Adipose tissue (tissue), 3 donors: Measurements from ENCODE around the gene TAF7. TPM values are rescaled to one million over a fixed set of nuclear protein-coding genes. Genes with fewer than 3 reads are reported as not detected.
"Not testable (repeated sequence)": the region's sequence is repeated elsewhere in the genome, so short reads cannot be mapped to it uniquely, and the experiment has no call there.

Experiments
- H3K27ac ChIP-seq: one replicate; pipeline ENCODE4 v1.5.1; 2013; ENCODE audit warnings: low read depth, low read length
- WGBS, 3 donors: extraction: QIAGEN DNeasy Blood & Tissue Kit; methylation state at CpG; one replicate each; pipeline ENCODE4 v1.1.7; 2013; 5-methylcytosine and 5-hydroxymethylcytosine counted together
- polyA plus RNA-seq, 3 donors: library from polyadenylated mRNA; stranded (reverse); fragments of 200-250 nt; gene quantifications; one replicate each; pipeline ENCODE4 v1.2.3, GENCODE V29; 2013
- donor health status: healthy with polysubstance abuse.
- donor health status: Bipolar disorder and iron deficiency.
- donor health status: healthy.

The TAF7 gene
- polyA plus RNA-seq, 3 donors, result 32.2 to 62.0 (median 59.1) TPM

DNA sequence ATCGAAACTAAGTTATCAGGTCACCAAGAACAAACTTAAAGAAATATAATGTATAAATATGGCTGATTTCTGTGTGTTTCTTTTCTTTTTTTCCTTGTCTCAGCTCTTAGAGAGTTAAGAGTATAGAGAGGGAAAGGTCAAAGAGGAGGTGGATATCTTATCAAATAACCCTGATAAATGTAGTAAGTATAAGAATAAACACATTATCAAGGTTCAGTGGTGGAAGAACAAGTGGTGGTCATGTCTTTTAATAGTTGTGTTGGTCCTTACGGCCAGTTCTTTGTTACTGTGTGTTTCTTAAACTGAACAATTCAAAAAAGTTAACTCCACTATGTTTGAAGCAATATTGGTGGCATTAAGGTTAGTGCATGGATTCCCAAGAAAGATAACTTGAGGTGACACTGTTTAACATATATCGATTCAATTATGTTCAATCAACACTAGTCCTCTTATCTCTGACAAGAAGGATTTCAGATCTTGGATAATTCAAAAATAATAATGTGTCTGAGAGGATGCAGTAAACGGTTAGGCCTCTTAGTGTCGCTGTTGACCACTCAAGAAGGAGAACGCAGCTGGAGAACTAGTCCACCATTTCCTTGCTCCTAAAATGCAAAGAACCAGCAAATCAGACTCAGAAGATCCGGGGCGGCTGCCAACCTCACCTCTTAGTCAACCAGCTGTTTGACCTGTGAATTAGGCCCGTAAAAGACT is 22.8 kb upstream of the TAF7 start, which contains the start of gene PCDHGA3:
Gene PCDHGA3, plus strand, starts transcription at position 588 of the 711 bp plus-strand sequence. CDS start 205 bp downstream, outside the sequence.
- 22 to 25% (median 23%) methylated on average over 9 of the region's 9 CpGs for WGBS, 3 donors
- no peak within 1 kb of the TSS for H3K27ac ChIP-seq

DNA sequence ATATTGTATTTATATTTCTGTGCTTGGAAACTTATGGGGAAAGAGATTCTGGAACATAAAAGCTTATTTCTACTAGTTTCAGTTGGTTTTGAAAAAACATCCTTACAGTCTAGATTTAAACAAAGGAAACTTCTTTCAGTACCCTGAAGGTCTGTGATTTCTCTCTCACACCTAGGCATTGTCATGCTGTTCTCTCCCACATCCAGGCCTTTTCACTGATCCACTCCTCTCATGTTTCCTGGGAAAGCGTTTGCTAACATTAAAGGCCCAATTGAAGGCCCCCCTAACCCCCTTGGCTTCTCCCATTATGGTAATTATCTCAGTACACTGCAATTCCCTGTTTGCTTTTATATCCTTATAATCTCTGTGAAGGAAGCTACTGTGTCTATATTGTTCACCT is 22.2 kb upstream of the TAF7 start:
- no peak overlapping the region for H3K27ac ChIP-seq
- 12 to 31% (median 14%) methylated on average over 1 of the region's 1 CpG for WGBS, 3 donors

DNA sequence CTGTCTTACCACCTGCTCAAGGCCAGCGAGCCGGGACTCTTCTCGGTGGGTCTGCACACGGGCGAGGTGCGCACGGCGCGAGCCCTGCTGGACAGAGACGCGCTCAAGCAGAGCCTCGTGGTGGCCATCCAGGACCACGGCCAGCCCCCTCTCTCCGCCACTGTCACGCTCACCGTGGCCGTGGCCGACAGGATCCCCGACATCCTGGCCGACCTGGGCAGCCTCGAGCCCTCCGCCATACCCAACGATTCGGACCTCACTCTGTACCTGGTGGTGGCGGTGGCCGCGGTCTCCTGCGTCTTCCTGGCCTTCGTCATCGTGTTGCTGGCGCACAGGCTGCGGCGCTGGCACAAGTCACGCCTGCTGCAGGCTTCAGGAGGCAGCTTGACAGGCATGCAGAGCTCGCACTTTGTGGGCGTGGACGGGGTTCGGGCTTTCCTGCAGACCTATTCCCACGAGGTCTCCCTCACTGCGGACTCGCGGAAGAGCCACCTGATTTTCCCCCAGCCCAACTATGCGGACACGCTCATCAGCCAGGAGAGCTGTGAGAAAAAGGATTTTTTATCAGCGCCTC is 20.3 kb upstream of the TAF7 start:
- WGBS, 3 donors, result 52 to 67% (median 60%) methylated on average over 26 to 45 of the region's 45 CpGs
- H3K27ac ChIP-seq, result not testable (repeated sequence)

DNA sequence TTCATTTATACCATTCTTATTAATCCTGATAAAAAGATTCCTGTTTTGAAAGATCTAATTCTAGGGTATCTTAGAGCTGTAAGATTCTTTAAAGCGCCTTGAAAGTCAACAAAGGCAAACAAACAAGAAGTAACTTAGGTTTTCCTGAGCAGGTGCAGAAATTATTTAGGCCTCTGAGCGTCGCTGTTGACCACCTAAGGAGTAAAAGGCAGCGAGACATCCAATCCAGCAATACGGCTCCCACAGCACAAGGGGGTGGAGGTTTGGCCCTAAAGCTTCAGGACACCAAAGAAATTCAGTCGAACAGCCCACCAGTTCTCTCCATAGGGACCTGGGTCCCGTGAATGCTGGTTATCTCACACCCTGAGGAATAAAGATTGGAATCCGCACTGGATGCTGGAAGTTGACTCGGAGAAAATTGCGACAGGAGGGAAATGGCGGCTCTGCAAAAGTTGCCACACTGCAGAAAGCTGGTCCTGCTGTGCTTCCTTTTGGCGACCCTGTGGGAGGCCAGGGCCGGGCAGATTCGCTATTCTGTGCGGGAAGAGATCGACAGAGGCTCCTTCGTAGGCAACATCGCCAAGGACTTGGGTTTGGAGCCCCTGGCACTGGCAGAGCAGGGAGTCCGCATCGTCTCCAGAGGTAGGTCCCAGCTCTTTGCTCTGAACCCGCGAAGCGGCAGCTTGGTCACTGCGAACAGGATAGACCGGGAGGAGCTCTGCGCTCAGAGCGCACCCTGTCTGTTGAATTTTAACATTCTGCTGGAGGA is 18.1 kb upstream of the TAF7 start, which contains the start of gene PCDHGA2:
Gene PCDHGA2, plus strand, starts transcription at position 223 of the 769 bp plus-strand sequence.
- 8 to 11% (median 10%) methylated on average over 27 of the region's 27 CpGs for WGBS, 3 donors
- H3K27ac ChIP-seq, result no peak within 1 kb of the TSS

DNA sequence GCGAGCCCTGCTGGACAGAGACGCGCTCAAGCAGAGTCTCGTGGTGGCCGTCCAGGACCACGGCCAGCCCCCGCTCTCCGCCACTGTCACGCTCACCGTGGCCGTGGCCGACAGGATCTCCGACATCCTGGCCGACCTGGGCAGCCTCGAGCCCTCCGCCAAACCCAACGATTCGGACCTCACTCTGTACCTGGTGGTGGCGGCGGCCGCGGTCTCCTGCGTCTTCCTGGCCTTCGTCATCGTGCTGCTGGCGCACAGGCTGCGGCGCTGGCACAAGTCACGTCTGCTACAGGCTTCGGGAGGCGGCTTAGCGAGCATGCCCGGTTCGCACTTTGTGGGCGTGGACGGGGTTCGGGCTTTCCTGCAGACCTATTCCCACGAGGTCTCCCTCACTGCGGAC is 12.0 kb upstream of the TAF7 start:
- not testable (repeated sequence) for H3K27ac ChIP-seq
- 35 to 38% (median 36%) methylated on average over 32 to 39 of the region's 39 CpGs for WGBS, 3 donors

DNA sequence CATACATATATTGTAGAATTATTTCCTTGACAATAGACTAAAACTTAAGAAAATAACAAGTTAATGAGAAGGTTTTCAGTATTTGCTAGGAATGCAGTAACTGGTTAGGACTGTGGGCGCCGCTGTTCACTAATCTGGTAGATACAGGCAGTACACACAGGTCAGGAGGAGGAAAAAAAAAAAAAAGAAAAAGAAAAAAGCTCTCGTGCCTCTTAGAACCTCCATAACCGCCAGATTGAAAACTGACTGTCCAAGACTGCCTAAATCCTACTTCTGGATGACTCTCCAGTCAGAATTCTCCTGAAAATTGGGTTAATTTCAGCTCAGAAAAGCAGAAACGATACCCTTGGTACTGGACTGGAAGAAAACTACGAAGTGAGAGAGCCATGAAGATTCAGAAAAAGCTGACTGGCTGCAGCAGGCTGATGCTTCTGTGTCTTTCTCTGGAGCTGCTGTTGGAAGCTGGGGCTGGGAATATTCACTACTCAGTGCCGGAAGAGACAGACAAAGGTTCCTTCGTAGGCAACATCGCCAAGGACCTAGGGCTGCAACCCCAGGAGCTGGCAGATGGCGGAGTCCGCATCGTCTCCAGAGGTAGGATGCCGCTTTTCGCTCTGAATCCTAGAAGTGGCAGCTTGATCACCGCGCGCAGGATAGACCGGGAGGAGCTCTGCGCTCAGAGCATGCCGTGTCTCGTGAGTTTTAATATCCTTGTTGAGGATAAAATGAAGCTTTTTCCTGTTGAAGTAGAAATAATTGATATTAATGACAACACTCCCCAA is 9.9 kb upstream of the TAF7 start, which contains the start of gene PCDHGA1:
Gene PCDHGA1, plus strand, starts transcription at position 216 of the 782 bp plus-strand sequence.
- H3K27ac ChIP-seq, result no peak within 1 kb of the TSS
- 20 to 24% (median 21%) methylated on average over 21 of the region's 21 CpGs for WGBS, 3 donors

DNA sequence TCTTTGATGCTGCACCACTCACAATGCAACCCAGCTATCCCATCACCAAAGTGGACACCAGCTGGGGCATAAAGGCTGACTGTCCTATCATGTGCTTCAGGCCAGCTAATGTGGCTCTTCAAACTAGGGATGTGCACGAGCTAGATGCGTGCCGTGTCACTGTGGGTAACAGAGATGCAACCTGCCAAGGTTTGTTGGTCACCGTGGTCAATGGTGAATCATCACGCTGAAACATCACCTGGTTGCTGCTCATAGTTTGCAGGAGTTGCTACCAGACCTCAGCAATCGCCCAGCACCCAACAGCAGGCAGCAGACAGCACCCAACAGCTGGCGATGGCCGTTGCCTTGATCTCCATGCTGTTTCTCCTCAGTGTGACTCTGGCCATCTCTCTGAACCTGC is 7.6 kb upstream of the TAF7 start:
- no peak overlapping the region for H3K27ac ChIP-seq
- WGBS, 3 donors, result 78 to 85% (median 80%) methylated on average over 8 of the region's 8 CpGs

DNA sequence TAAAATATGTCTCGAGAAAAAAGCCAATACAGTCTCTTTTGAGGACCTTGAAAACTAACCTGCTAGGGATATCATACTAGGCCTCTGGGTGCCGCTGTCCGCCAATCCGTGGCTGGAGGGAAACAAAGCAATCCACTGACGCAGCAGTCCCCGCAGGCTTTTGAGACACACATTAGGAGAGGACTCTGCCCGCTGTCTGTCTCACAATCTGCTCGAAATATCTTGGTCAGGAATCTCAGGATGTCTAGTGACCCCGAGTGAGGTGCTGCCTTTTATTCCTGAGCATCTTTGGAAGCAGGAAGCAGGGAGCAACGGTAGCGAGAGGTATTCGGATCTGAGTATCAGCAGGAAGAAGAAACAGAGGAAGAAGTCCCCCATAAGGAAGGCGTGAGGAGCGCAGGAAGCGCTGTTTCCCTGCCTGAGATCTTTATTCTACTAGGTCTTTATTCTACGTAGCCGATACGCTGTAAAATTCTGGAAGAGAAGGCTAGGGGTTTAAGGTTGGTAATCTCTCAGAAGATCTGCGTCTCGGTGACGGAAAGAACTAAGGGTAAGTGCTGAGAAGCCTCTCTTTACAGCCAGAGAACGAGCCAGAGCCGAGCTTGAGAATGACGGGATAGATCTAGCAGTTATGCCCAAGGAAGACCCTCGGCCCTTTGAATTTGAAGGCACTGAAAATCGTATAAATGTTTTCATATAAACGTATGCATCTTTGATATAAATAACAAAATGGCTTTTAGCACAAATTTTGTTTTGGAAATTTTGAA is 5.7 kb upstream of the TAF7 start:
- WGBS, 3 donors, result 10 to 12% (median 12%) methylated on average over 27 of the region's 27 CpGs
- no peak overlapping the region for H3K27ac ChIP-seq

DNA sequence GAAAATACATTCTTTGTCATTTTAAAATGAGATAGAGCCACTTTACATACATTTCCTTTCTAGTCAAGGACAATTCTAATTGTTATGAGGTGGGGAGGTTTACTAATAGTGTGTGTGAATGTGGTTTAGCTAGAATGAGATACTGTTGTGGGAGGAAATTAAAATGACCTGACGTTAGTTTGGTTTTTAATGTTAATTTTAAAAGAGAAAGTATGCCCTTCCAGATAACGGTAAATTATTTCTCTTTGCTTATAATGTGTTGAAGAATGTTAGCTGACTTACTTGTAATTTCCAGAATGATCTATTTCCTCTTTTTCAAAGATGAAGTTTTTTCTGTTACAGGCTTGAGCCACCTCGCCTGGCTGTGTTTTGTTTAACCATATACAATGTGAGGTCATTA is 1.7 kb upstream of the TAF7 start:
- WGBS, 3 donors, result 90 to 93% (median 92%) methylated on average over 3 of the region's 3 CpGs
- H3K27ac ChIP-seq, result no peak overlapping the region

DNA sequence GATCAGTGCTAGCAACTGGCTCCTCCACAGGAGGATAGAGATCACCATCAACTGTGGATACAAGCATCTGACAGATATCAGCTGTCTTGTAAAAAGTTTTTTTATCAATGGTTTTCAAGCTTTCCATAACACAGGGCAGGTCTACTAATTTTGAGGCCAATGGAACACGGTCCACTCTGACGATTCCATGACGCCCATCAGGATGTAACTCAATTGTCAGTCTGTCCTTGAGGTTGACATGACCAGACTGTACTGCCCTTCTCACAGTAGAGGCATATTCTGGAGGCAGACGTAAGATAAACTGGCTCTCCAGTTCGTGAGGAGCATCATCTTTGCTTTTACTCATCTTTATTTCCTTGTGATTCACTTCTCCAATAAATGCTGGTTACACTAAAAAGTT is 885 bp downstream of the TAF7 start:
- H3K27ac ChIP-seq, result no peak overlapping the region
- 71 to 76% (median 76%) methylated on average over 5 of the region's 5 CpGs for WGBS, 3 donors

DNA sequence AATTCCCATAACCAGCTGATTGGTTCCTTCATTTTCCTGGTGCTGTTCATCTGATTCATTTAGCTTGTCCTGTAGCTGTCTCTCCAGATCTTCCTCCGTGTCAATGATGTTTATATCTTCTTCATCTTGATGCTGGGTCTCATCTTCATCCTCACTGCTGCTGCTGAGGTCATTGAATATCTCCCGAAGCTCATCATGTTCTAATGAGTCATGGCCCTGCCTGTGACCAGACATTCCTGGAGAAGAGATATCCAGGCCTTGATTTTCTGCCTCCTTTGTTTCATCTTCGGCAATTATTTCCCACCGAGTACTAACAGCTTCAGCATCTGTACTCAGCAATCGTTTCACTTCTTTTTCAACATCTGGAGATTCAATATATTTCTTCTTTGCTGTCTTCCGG is 1.4 kb downstream of the TAF7 start:
- WGBS, 3 donors, result 97 to 99% (median 98%) methylated on average over 6 of the region's 6 CpGs
- H3K27ac ChIP-seq, result no peak overlapping the region

DNA sequence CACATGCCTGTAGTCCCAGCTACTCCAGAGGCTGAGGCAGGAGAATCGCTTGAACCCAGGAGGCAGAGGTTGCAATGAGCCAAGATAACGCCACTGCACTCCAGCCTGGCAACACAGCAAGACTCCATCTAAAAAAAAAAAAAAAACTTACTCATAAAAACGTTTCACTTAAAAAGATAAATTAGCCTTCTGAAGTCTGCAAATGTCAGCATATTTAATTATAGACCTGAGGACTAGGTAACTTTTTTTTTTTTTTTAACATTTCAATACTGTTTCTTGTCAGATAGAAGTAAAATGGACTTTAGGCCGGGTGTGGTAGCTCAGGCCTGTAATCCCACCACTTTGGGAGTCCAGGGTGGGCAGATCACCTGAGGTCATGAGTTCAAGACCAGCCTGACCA is 3.6 kb downstream of the TAF7 start:
- not testable (repeated sequence) for H3K27ac ChIP-seq
- WGBS, 3 donors, result 85 to 92% (median 89%) methylated on average over 4 of the region's 4 CpGs

DNA sequence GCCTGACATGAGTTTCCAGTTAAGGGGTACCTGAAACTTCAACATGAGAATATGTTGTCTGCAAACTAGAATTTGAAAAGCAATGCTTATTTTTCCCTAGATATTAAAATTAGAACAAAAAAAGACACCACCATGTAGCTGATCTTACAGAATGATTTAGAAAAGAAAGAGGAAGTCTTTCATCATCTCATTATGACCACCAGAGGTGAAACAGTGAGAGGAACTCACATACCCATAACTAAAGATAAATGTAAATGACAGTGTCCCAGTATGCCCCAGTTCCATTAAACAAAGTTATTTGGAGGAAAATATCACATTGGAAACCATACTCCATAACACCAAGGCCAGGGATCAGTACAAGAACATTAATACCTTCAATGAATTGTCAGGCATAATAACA is 6.9 kb downstream of the TAF7 start:
- no peak overlapping the region for H3K27ac ChIP-seq

DNA sequence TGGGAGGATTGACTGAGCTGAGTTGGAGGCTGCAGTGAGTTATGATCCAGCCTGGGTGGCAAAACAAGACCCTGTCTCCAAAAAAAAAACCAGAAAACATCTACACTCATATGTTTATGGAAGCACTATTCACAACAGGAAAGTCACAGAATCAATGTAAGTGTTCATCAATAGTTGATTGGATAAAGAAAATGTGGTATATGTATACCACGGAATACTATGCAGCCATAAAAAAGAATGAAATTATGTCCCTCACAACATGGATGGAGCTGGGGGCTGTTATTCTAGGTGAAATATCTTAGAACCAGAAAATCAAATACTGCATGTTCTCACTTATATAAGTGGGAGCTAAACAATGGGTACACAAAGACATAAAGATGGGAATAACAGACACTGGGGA is 14.0 kb downstream of the TAF7 start:
- H3K27ac ChIP-seq, result no peak overlapping the region
- WGBS, 3 donors, result 97 to 100% (median 97%) methylated on average over 1 of the region's 1 CpG

DNA sequence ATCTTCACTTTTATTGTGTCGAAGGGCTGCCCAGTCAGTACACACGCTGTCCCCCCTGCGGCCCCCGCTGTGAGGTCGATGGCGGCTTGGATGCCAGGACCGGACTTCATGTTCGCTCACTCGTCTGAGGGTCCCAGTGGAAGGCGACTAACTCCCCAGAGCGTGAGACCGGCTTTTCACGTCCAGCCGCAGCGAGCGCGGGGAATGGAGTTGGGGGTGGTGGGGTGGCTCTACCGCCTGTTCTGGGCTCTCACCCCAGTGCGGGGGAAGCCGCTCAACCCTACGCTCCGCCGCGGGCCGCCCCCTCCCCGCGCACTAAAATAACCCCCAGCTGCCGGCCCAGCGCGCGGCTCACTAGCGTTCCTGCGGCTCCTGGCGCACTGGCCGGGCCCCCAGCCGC is 16.8 kb downstream of the TAF7 start, which contains the start of gene SLC25A2:
Gene SLC25A2, minus strand, starts transcription at position 294 of the 400 bp plus-strand sequence. Its CDS starts 184 bp downstream, at position 110.
- WGBS, 3 donors, result 34 to 51% (median 49%) methylated on average over 32 to 36 of the region's 36 CpGs

DNA sequence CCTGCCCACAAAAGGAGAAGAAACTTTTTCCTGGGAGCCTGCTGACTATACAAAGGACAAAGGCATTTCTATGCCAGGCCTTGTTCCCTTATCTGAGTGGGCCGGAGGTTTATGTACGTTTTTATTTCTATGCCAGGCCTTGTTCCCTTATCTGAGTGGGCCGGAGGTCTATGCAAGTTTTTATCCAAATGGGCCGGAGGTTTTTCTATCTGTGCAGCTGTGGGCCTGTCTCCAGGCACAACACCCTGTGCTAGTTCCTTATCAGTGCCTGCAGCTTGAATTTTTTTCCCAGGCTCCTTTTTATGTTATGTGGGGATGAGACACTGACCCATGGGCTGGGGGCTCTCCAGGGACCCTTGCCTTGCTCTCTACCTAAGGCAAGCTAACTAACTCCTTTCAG is 22.2 kb downstream of the TAF7 start:
- no peak overlapping the region for H3K27ac ChIP-seq
- 58 to 89% (median 79%) methylated on average over 4 of the region's 4 CpGs for WGBS, 3 donors

More for the DNA sequence above, 16.8 kb downstream of the TAF7 start, which contains the start of gene SLC25A2:
- H3K27ac ChIP-seq, result no peak within 1 kb of the TSS

DNA sequence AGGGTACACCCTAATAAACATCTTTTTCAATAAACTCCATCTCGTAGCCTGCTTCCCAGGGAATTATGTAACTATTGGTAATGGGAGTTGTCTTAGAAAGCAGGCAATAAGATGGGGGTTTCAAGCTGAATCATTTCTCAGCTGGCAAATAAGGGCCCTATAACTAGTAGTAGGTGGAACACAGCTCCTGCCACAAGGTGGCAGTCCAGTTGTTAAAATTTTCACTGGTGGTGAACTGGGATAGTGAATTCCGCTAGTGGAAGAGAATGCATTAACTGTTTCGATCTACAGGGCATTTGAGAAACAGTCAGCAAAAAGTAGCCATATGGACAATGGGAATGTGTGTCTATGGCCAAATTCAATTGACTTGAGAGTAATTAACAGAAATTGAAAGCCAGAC is 47.7 kb downstream of the TAF7 start:
- H3K27ac ChIP-seq, result no peak overlapping the region
- WGBS, 3 donors, result 49 to 63% (median 50%) methylated on average over 3 of the region's 3 CpGs

DNA sequence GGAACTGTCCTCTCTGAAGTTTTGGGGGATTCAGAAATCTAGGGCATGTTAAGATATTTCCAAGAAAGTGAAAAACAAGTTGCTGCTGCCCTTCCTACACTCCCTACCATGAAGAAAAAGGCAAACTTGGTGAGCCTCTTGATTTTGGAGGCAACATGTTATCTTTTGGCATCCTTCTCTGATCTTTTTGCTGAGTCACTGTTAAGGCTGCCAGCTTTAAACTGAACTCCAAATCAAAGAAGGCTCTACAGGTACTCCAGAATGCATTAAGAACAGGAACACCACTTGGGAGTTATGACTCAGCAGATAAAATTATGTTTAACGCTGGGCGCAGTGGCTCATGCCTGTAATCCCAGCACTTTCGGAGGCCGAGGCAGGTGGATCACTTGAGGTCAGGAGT is 51.4 kb downstream of the TAF7 start:
- no peak overlapping the region for H3K27ac ChIP-seq
- WGBS, 3 donors, result 95 to 99% (median 97%) methylated on average over 4 of the region's 4 CpGs
